ENCODE measurements around the gene PACRG.

PACRG gene

GRCh38 chr6:162952423-162952822 lies 224.6 kb downstream of the PACRG start:
- TF ChIP-seq CTCF (IDR thresholded peaks at IDR 0.05; ENCODE audit: insufficient read depth, low read depth, low read length, missing control alignments): no peak
- DNase-seq (ENCODE audit: low read depth): no peak
- no peak overlapping the region for H3K4me3 ChIP-seq (ENCODE audit: low read length)

- no peak for DNase-seq (ENCODE audit: low read depth)
- TF ChIP-seq CTCF (IDR thresholded peaks at IDR 0.05; ENCODE audit: insufficient read depth, low read depth, low read length, missing control alignments): no peak
- H3K4me3 ChIP-seq (ENCODE audit: low read length): no peak overlapping the region
Measured at GRCh38 chr6:162957062-162957461, 229.3 kb downstream of the PACRG start.

- no peak overlapping the region for H3K4me3 ChIP-seq (ENCODE audit: low read length)
- no peak for DNase-seq (ENCODE audit: low read depth)
- no peak for TF ChIP-seq CTCF (IDR thresholded peaks at IDR 0.05; ENCODE audit: insufficient read depth, low read depth, low read length, missing control alignments)
Measured at GRCh38 chr6:162960679-162961457, 233.1 kb downstream of the PACRG start.

GRCh38 chr6:162962093-162962492 lies 234.3 kb downstream of the PACRG start:
- DNase-seq (ENCODE audit: low read depth): peak; percentile 9
- TF ChIP-seq CTCF (IDR thresholded peaks at IDR 0.05; ENCODE audit: insufficient read depth, low read depth, low read length, missing control alignments): no peak
- no peak overlapping the region for H3K4me3 ChIP-seq (ENCODE audit: low read length)

- H3K4me3 ChIP-seq (ENCODE audit: low read length): no peak overlapping the region
- TF ChIP-seq CTCF (IDR thresholded peaks at IDR 0.05; ENCODE audit: insufficient read depth, low read depth, low read length, missing control alignments): no peak
- DNase-seq (ENCODE audit: low read depth): no peak
Measured at GRCh38 chr6:162963861-162964260, 236.1 kb downstream of the PACRG start.

- H3K4me3 ChIP-seq (ENCODE audit: low read length): no peak overlapping the region
- no peak for TF ChIP-seq CTCF (IDR thresholded peaks at IDR 0.05; ENCODE audit: insufficient read depth, low read depth, low read length, missing control alignments)
- peak; percentile 28 for DNase-seq (ENCODE audit: low read depth)
Measured at GRCh38 chr6:162964488-162965140, 236.8 kb downstream of the PACRG start.
